GM21737 (cell line): ENCODE measurements around the gene RAB34.
"Not testable (repeated sequence)": the region's sequence is repeated elsewhere in the genome, so short reads cannot be mapped to it uniquely, and the experiment has no call there.

Source experiments
- ATAC-seq: cut with Tn5 transposase; IDR thresholded peaks from one replicate; pipeline ENCODE4 v1.9.1; 2021; ENCODE audit warnings: mild to moderate bottlenecking, moderate library complexity; ENCODE audit not compliant: unreplicated experiment

RAB34 gene

DNA sequence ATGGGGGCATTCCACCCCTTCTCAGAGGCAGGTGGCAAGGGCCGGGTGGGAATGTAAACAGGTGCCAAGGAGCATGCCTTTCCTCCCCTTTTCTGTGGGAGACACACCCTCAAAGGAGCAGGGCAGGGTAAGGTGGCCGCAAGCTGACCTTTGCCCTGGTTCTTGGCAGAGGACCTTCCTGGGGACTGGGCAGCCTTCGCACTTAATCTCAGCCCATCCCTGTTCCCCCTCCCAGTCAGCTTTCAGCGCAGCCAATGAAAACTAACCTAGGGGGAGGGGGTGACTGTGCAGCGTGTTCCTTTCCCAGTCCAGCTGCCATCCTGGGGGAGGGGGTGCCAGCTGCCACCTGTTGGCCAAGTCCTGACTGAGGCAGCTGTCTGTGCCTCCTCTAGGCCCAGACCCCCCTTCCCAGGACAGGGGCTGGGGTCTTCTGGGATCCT is 29.0 kb upstream of the RAB34 start:
- no peak for ATAC-seq

DNA sequence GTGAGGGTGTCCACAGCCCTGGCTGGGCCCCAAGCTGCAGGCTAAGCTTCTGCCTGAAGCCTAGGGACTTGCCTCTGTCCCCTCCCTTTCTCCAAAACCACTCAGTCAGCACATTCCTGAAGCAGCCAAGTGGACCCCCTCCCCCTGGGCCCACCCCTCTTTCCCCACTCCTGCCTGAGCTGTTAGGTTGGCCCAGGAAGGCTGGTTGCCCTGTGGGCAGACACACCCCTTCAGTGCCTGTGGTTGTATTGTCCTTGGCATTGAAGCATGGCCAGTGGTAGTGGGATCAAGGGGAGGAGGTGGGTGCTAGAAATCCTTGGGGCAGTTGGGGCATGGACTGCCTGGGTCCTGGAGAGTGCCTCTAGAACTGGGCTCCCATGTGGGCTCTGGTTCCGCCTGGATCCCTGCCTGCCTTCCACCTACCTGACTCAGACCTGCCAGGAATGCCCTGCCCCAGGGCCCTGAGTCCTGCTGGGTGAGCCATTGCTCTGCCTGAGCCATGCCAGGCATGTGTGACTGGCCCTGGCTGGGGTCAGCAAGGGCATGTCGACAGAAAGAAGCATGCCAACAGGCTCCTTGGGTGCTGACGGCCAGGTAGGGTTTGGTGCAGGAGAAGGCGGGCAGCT is 28.2 kb upstream of the RAB34 start:
- ATAC-seq, result no peak

DNA sequence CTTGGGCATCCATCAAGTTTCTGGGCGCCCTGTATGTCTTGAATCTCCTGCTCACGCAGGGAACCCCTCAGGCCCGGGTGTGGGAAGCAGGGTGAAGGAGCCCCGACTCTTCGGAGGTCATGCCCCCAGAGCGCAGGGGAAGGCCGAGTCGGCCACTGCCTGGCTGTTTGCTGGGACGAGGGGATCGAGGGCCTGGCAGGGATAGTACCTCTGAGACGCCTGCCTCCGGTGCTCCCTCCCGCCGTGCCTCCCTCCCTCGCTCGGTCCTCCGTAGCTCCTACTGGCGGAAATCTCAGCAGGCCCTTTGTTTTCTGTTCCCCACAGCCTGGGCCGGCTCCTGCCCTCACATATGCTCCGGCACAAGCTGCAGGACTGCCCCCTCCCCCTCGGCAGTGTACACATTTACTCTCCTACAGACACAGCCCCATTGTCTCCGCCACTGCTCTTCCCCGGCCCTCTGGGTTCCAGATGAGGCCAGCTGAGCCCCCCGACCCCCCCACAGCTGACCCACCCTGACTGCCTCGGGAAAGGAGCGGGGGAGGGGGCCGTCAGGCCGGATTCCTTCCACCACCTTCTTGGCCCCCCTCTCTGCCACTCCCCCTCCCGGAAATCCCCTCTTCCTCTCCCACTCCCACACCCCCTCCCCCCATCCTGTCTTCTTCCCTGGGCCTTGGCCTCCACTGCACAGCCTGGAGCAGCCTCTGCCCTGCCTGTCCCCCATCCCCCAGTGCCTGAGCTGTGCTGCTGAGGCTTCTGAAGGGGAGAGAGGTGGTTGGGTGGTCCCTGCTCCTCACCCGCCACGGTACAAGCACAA is 27.5 kb upstream of the RAB34 start:
- no peak for ATAC-seq

DNA sequence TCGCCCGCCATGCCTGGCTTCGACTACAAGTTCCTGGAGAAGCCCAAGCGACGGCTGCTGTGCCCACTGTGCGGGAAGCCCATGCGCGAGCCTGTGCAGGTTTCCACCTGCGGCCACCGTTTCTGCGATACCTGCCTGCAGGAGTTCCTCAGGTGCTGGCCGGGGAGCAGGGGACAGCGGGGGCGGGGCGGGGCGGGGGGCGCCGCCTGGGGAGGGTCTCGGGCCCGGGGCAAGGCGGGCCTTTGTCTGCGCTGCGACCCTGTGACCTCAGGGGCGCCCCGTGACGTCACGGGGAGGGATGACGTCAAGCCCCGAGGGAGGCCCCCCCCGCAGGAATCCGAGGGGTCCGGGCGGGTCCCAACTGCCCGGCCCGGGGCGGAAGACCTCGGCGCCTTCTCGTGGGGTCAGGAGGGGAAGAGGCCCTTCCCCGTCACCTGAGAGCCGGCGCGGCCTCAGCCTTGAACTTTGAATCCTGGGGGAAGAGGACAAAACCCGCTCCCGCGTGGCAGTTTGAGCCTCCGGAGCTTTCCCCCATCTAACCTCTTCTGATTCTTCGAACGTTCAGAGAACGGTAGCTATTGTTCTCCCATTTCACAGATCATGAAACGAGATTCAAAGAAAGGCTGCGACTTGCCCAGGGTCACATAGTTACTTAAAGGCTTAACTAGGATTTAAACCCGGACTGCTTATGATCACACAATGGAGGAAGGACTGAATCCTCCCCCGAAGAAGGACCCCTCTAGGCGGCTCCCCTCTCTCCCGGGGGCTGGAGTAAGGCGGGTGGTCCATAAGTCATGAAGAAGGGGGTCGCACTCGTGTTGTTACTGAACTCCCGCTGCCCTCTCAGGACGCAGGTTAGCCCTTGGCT is 26.7 kb upstream of the RAB34 start:
- peak; percentile 23 for ATAC-seq

DNA sequence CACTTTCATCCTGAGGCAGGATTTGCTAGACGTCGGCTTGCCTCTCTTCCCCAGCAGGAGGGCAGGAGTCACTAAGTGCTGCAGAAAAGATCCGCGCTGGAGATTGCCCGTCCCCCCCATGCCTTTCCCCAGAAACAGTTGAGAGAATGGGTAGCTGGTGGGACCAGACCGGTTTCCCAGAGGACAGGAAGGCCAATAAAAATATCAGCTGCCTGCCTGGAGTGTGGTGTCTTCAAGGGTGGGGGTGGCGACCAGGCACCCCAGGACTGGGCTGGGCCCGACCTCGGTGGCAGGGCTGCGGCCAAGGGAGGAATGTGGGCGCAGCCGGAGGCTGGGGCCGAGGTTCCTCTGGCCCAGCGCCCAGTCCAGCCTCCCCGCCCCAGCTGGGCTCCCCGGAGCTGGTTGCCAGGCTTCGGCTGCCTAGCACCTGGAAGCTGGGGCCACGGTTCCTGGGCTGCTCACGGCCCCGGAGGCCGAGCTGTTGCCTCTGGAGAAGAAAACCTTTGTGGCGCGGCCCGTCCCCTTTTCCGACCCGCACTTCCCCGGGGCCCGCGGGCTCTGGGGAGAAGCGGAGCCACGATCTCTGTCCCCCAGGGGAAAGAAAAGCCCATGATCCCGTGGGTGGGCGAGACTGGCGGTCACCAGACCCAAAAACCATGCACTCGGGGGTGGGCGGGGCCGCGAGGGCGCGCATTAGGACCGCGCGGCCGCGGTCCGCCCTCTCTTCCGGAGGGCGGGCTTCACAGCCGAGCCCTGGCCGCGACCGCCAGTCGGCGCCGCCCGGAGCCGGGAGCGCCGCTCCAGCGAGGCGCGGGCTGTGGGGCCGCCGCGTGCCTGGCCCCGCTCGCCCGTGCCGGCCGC is 25.8 kb upstream of the RAB34 start, which contains the start of gene TRAF4:
Gene TRAF4 (plus strand): TSS at position 769 of the 861 bp plus-strand sequence. CDS start 102 bp downstream, outside the sequence.
- ATAC-seq, result peak; percentile 52

DNA sequence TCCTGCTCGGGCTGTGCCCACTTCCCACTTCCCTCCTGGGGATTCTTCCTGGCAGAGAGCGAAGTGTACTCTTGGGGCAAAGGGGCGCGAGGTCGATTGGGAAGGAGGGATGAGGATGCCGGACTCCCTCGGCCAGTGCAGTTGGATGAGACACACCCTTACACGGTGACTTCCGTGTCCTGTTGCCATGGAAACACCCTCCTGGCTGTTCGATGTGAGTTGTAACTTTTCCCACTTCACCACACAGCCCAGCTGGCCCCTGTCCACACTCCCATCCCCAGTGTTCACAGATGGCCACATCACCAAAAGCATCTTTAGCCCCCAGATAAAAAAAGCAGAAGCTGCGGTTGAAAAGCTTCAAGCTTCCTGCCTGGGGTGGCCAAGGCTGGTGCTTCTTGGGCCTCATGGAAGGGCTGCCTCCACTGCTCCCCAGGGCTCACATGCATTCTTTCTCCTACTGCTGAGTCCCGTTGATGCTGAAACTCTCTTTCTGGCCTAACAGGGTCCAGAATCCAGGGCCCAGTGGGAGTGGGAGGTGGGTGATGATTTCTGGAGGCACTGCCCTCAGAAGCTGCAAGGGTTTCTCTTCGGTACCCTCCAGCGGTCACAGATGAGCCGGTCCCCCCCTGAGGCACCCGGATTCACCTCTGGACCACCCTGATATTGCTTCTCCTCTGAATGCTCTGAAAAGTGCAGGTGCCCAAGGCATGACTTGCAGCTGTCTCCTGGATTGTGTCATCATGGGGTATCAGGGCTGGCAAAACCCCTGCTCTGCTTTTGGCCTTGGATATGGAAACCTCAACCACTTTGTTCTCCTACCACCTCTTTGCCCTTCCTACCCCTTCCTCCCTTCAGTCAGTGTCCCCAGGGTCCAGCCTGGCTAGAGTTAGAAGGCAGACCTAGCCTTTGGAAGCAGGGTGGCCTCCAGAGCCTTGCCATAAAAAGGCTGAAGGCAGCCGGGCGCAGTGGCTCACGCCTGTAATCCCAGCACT is 24.0 kb upstream of the RAB34 start:
- ATAC-seq, result no peak

DNA sequence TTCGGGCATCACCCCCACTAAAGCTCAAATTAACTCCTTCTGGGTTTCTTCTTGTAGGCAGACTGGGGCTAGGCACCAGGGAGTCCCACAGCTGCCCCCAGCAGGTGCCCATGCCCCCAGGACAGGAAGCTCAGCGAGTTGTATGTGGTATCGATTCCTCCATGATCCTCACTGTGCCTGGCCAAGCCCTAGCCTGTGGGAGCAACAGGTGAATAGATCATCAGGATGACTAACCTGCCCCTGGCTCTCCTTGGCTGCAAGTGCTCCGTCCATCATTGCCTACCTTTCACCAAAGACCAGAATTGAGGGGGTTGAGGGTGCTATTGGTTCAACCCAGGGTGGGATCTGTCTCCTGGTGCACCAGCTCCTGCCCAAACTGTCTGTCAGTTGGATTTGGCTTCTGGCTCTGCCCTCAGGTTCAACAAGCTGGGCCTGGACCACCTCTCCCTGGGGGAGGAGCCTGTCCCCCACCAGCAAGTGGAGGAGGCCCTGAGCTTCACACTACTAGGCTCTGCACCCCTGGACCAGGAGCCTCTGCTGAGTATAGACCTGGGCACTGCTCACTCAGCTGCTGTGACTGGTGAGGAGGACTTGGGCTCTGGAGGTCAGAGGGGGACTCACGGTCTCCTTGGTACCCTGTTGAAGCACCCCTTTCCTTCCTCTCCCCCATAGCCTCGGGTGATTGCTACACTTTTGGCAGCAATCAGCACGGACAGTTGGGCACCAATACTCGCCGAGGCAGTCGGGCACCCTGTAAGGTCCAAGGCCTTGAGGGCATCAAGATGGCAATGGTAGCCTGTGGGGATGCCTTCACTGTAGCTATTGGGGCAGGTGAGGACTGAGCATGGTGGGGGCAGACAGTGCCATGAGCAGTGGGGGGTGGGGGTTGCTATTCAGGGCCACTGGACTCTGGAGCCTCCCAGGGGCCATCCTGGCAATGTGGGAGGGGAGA is 23.0 kb upstream of the RAB34 start:
- no peak for ATAC-seq

DNA sequence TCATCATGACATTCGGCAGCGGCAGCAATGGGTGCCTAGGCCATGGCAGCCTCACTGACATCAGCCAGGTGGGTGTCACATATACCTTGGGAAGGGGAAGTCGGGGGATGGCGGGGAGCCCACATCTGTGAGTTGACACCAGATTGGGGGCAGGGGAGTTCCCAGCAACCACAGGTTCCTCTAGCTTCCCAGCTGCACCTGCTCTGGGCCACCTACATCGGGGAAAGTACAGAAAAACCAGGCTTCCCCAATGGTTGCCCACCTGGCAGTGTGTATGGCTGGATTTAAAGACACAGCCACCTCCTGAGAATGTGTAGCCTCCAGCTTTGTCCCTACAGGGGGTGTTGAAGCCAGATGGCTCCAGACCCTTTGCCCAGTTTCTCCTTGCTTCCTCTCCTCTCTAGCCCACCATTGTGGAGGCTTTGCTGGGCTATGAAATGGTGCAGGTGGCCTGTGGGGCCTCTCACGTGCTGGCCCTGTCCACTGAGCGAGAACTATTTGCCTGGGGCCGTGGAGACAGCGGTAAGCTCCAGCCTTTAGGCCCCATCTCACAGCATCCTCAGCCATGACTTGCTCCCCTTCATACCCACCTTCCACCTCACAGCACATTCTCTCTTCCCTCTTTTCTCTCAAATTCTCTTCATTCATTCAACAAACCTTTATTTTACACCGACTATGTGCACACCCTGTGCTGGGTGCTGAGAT is 21.2 kb upstream of the RAB34 start:
- peak; percentile 24 for ATAC-seq

DNA sequence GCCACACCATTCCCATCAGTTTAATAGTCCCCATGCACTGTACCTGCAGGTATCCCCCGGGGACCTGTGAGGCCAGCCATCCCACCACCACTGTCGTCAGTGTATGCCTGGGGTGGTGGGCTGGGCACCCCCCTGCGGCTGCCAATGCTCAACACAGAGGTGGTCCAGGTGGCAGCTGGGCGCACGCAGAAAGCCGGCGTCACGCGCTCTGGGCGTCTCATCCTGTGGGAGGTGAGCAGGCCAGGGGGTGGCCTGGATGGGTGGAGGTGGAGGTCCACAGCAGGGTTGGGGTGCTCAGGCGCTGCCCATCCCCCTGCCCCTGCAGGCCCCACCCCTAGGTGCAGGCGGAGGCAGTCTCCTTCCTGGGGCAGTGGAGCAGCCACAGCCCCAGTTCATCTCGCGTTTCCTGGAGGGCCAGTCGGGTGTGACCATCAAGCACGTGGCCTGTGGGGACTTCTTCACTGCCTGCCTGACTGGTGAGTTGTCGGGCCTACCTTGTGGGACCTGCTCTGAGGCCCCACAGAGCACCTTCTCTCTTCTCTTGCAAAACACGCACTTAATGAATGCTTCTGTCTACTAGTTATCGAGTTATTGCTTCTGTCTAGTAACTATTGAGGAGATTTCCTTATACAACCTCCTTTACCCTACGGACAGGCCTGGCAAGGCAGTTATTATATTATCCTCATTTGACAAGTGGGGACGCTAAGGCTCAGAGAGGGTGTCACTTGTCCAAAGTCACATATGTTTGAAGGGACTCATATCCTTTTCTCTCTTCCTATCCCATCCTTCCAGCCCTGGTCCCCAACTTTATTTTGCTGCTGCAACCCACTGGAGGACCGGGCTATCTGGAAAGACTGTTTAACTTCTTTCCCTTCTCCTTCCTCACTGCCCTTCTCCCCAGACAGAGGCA is 20.4 kb upstream of the RAB34 start:
- peak; percentile 55 for ATAC-seq

DNA sequence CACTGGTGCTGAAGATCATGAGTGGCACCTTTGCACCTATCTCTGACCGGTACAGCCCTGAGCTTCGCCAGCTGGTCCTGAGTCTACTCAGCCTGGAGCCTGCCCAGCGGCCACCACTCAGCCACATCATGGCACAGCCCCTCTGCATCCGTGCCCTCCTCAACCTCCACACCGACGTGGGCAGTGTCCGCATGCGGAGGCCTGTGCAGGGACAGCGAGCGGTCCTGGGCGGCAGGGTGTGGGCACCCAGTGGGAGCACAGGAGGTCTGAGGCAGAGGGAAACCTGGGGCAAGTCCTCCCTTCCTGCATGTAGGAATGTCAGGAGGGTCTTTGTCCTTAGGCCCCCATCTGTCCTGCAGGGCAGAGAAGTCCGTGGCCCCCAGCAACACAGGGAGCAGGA is 19.6 kb upstream of the RAB34 start:
- no peak for ATAC-seq

DNA sequence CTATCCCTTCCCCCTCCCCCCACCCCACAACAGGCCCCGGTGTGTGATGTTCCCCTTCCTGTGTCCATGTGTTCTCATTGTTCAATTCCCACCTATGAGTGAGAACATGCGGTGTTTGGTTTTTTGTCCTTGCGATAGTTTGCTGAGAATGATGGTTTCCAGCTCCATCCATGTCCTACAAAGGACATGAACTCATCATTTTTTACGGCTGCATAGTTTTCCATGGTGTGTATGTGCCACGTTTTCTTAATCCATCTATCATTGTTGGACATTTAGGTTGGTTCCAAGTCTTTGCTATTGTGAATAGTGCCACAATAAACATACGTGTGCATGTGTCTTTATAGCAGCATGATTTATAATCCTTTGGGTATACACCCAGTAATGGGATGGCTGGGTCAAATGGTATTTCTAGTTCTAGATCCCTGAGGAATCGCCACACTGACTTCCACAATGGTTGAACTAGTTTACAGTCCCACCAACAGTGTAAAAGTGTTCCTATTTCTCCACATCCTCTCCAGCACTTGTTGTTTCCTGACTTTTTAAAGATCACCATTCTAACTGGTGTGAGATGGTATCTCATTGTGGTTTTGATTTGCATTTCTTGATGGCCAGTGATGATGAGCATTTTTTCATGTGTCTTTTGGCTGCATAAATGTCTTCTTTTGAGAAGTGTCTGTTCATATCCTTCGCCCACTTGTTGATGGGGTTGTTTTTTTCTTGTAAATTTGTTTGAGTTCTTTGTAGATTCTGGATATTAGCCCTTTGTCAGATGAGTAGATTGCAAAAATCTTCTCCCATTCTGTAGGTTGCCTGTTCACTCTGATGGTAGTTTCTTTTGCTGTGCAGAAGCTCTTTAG is 18.5 kb upstream of the RAB34 start:
- ATAC-seq, result not testable (repeated sequence)

DNA sequence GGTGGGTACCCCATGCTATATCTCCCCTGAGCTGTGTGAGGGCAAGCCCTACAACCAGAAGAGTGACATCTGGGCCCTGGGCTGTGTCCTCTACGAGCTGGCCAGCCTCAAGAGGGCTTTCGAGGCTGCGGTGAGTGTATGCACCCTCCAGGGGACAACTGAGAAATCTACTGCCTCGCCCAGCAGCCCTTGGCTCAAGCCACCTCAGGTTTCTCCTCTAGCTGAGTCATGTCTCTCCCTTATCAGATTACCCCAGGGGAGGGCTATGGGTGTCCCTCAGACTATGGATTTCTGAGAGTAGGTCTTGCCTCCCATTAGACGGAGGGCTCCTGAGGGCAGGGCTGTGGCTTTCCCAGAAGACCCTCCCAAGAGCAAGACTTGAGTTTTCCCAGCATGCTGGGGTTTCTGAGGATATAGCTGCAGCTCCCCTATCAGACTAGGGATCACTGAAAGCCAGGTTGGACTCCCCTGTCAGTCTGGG is 17.6 kb upstream of the RAB34 start:
- ATAC-seq, result no peak

DNA sequence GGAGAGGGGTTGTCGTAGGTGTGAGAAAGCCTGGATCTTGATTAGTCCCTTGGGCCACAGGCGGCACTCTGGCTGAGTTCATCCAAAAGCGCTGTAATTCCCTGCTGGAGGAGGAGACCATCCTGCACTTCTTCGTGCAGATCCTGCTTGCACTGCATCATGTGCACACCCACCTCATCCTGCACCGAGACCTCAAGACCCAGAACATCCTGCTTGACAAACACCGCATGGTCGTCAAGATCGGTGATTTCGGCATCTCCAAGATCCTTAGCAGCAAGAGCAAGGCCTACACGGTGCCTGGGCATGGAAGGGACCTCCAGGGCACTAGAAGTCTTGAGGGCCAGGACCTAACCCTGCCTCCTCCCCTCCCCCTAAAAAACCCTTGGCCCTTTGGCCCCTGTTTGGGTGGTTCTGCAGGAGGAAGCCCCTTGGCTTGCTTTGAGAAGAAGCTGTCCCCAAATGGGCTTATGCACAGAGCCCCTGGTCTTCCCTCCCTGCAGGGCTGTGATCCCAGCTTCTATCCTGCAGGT is 17.1 kb upstream of the RAB34 start:
- no peak for ATAC-seq

DNA sequence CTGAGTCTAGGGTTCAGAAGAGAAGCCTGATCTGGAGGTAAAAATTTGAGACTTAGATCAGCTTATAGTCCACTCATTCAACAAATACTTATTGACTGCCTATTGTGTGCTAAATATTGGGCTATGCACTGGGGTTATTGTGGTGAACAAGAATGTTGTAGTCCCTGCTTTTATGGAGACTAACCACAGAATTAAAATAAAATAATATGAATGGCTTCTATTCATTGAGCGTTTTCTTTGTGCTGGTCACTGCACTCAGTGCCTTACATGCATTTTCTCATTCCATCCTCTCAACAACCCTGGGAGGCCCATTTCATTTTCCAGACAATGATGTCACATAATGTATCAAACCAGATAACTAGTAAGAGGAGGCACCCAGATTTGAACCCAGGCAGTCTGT is 15.7 kb upstream of the RAB34 start:
- ATAC-seq, result no peak

DNA sequence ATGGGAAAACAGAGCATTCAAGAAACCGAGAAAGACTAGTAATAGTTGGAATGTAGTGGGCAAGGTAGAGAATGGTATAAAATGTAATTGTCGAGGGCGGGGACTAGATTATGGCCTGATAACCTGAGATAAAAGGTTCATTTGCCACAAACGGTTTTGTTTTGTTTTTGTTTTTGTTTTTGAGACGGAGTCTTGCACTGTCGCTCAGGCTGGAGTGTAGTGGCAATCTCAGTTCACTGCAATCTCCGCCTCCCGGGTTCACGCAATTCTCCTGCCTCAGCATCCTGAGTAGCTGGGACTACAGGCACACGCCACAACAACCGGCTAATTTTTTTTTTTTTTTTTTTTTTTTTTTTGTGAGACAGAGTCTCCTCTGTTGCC is 12.3 kb upstream of the RAB34 start:
- ATAC-seq, result no peak
